HG03469 (cell line): ENCODE results near the gene PCDHGC3.

Source experiments
- ATAC-seq: cut with Tn5 transposase; IDR thresholded peaks from one replicate; pipeline ENCODE4 v1.9.1; 2021; ENCODE audit warnings: mild to moderate bottlenecking, moderate library complexity, moderate number of reproducible peaks; ENCODE audit not compliant: unreplicated experiment

PCDHGC3 gene

DNA sequence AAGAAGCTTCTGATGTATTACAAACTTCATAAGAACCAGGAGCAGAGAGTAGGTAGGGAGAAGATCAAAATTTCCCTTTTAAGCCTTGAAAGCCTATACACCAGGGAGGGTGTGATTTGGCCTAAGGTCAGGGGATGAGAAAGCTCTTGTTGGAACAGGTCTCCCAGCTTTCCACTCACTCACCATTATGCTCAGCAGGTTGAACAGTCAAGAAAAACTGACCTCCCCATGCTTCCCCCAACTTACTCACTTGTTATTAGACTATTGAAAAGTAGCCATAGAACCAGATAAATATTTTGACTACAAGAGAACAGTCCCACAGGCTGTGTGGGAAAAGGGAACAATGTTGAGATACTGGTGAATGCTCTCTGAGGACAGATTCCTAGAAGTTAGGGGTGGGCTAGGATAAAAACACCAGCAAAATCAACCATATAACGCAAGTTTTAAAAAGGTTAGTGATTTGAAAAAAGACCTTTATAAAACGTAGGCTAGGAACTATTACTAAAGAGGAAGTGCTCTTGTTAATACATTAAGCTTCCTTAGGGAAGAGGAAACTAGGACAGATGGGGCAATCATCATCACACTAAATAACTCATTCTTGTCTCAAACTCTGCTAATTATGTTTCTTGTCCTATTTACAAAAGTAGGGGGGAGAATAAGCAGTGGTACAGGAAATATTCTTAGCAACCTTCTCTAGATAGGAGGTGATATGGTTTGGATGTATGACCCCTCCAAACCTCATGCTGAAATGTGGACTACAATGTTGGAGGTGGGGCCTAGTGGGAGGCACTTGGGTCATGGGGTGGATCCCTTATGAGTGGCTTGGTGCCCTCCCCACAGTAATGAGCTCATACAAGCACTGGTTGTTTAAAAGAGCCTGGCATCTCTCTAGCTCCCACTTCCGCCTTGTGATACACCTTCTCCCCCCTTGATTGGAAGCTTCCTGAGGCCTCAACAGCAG lies 44.1 kb downstream of the PCDHGC3 start:
- ATAC-seq = no peak

DNA sequence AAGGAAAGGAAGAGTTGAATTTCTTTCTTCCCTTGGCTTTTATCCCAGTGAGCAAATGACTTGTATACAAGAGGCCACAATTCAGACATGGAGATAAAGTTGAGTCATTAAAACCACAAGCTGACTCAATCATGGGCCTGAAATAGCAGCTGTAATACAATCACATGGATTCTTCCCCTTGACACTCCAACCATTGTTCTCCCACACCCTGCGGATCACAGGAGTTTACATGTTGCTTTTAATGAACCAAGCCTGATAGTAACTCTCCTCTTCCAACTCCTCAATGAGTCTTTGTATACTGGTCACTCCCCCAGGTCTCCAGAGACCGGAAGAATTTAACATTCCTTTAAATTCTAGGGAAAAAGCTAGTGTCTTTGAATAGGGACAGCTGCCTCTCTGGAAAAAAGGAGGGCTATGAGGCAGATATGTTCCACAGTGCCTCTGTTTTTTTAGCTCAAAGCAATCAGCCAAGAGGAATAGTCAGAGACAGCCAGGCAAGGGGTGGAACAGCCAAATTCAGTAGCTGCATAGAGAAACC lies 45.5 kb downstream of the PCDHGC3 start:
- no peak for ATAC-seq

DNA sequence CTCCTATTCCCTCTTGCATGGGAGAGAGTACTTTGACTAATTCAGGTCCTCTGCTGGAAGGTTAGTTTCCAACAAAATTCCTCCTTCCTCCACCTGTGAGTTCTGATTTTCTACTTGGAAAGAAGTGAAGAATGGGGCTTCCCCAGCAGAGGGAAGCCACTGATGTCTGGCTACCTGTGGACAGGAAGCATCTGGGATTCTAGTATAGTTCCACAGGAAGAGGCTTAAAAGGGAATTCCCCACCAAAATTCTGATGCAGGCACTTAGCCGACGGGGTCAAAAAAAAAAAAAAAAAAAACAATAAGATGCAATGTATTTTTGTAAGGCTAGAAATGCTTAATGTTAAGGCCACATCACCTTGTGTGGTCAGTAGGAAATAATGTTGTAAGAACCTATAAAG lies 46.5 kb downstream of the PCDHGC3 start:
- no peak for ATAC-seq

DNA sequence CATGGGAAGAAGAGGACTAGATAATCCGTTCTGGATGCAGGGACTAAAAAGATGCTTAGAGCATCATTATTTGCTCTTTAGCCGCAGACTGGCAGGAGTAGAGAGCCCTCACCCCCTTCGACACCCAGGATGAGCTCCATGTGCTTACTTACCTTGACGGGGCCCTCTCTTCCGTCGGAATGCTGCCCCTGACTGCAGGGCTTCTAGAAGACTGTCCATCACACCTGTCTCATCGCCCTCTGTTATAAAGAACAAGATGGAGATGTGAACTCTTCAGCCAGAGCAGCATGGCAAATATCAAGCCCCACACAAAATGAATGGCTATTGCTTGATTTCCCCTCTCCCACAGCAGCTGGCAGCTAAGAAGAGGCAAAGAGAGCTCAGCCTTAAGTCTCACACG lies 48.2 kb downstream of the PCDHGC3 start:
- no peak for ATAC-seq

DNA sequence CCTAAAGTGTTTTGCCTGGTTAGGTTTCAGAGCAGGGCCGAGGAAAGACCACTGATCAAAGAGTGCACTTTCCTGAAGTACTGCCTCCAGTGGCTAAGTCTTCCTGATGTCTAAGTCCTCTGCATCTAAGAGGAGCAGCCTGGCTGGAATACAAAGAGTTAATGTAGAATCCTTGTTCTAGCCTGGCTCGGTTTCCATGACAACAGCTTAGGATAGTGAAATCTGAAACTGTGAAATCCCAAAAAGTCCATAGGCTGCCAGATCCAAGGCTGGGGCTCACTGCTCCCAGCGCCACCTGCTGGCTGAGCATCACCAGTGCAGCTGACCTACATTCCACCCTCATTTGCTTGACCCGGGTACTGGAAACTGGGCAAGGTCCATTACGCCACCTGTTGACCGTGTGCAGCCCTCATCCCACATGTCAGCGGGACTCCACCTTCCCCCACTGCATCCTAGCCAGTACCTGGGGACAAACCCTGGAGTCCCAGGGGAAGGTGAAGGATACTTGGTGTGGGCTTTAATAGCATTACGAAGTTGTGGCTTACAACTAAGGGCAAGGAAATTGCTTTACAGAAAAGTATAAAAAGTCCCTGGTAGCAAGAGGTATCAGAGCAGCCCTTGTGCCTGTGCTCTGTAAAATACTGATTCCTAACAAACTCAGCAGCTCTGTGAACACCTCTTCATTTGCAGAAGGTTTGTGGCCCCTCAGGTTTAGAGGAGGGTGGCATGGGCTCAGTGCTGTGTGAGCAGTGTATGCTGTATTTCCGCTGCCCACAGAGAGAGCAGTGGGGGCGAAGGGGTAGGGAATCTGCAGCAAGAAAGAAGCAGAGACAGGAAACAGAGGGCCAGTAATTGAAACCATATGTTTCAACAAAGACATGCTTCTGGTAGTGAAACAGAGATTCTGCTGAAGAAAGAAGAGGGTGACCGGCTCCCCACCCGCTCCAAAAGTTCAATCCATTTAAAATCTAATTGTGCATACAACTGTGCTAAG lies 49.1 kb downstream of the PCDHGC3 start:
- ATAC-seq = peak; percentile 39

DNA sequence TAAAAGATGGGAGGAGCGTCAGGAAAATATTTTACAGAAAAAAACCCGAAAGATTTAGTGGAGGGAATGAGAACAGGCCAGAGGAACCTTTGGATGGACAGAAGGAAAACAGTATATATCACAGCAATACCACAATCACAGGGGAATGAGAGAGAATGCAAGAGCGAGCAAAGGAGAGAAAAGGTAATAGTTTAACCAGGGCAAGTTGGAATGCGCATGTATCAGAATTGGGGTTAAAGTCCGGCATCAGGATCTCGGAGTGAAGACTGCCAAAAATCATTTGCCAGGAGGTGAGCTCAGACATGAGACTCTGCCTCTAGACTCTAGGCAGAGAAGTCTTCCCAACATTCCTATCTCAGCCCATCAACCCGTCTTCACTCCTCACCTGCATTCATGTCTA lies 49.9 kb downstream of the PCDHGC3 start:
- no peak for ATAC-seq

DNA sequence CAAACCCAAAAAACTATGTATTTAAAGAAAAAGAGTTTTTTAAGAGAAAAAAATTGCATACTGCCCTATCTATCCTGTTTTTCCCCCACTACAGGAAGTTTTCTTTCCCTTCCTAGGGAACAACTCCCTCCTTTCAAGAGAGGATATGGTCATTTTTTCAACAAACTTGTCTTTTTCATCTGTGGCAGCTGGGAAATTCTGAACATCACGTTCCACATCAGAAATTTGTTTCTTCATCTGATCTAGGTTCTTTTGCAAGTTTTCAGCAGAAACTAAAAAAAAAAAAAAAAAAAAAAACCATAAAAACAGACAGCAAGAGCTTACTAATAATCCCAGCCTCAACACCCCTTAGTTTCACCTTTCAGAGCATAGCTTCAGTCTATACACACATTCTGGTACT lies 51.7 kb downstream of the PCDHGC3 start:
- ATAC-seq = no peak
